Lower leg skin (tissue), 4 donors: ENCODE data around the gene GRK2. TPM values are rescaled to one million over a fixed set of nuclear protein-coding genes. Genes with fewer than 3 reads are reported as not detected.

Experiments used
- DNase-seq, 2 donors: peaks; one replicate each; pipeline ENCODE4 v3.0.0-alpha.2; 2019; ENCODE audit warnings: low spot score in 2 of 2
- H3K4me3 ChIP-seq: fragments of 200-600 bp; sonication (generic); 2 replicates; pipeline ENCODE4 v1.5.1; 2017; ENCODE audit warnings: mild to moderate bottlenecking, low read depth; ENCODE audit not compliant: poor library complexity, severe bottlenecking
- CTCF ChIP-seq, 3 donors: fragments of 450-650 bp; IDR thresholded peaks; one replicate each; pipeline ENCODE4 v1.5.1; 2016; ENCODE audit warnings: antibody characterized with exemption in 3 of 3, mild to moderate bottlenecking in 3 of 3, moderate library complexity in 2 of 3
- POLR2A ChIP-seq, 2 donors: fragments of 450-650 bp; IDR thresholded peaks; one replicate each; pipeline ENCODE4 v1.6.1; 2016 to 2017; ENCODE audit warnings: antibody characterized with exemption in 2 of 2, mild to moderate bottlenecking in 1 of 2, moderate library complexity in 1 of 2
- WGBS, 2 donors: methylation state at CpG; one replicate each; pipeline ENCODE4 v1.1.5; 2018; 5-methylcytosine and 5-hydroxymethylcytosine counted together
- intact Hi-C: fragments of 100-400 bp; cut with DNase I; formaldehyde crosslinking; loops from one replicate; pipeline ENCODE4 v1.15.0; 2023; ENCODE audit warnings: low total_unique reads
- total RNA-seq, 4 donors: library from RNA; depleted of rRNA; stranded (reverse); fragments of >200 nt; gene quantifications; one replicate each; pipeline ENCODE4 v1.1.0, GENCODE V29; 2016

The GRK2 gene
- total RNA-seq, 4 donors from 2014 or later, result 81.1 to 127 (median 114) TPM

GRCh38 chr11:67267188-67268080, 1.2 kb downstream of the GRK2 start:
- TF ChIP-seq POLR2A (IDR thresholded peaks at IDR 0.05), result no peak
- TF ChIP-seq CTCF (IDR thresholded peaks at IDR 0.05), result no peak
- no peak for DNase-seq
- intact Hi-C loops, result no loop called here
- H3K4me3 ChIP-seq, result peak overlapping the region; percentile 89
- 6 to 13% methylated on average over 29 to 30 of the region's 30 CpGs for WGBS, 2 donors

DNA sequence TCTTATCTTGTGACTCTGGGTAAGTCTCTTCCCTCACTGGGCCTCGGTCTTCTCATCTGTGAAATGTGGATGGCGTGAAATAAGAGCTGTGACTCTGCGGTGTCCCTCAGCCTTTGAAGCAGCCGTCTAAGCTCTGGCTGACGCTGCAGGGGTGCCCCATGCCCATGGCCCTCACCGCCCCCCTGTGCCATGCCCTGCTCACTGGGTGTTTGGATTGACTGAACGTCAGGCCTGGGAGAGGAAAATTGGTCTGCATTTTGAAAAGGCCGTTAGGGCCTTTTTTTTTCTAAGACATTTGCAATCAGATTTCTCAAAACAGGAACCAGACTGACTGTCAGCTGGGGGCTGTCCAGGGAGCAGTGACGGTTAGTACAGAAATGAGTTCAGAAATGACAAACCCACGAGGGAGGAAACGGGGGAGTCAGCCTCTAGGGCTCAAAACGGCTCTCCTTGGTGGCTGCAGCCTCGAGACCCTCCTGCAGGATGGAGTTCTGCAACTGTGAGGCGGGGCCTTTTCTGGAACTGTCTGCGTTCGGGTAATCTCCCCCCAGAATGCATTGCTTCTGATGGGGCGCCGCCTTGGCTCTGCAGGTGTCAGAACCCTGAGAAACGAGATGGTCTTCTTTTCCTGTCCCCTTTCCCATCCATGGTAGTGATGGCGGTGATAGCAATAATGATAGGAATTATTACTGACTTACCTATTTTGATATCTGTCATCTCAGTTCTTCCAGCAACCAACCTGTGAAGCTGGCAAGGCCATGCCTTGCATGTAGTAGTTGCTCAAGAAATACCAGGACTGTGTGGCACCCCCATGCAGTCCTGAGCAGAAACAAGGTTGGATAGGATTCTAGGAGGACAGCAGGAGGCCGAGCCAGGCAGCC, 2.0 kb downstream of the GRK2 start:
- no peak overlapping the region for H3K4me3 ChIP-seq
- TF ChIP-seq POLR2A (IDR thresholded peaks at IDR 0.05) (no peak), CTCF (IDR thresholded peaks at IDR 0.05) (no peak)
- DNase-seq, result no peak
- intact Hi-C loops, result no loop called here
- 43 to 44% methylated on average over 18 to 21 of the region's 21 CpGs for WGBS, 2 donors

DNA sequence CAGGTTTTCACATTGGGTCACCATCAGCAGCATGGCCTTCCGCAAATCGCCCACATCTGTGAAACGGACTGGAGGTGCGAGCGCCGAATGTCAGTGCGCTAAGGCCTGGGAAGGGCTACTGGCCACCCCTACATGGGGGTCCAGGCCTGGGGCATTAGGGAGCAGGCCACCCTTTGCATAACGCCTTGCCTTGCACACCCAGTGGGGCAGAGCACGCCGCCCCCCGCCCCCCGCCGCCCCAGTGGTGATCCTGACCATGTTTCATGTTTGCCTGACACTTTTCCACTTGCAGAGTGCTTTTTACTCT, 2.6 kb downstream of the GRK2 start:
- intact Hi-C loops, result no loop called here
- no peak overlapping the region for H3K4me3 ChIP-seq
- TF ChIP-seq POLR2A (IDR thresholded peaks at IDR 0.05) (no peak), CTCF (IDR thresholded peaks at IDR 0.05) (no peak)
- DNase-seq, result no peak
- 72 to 85% methylated on average over 13 of the region's 13 CpGs for WGBS, 2 donors

DNA sequence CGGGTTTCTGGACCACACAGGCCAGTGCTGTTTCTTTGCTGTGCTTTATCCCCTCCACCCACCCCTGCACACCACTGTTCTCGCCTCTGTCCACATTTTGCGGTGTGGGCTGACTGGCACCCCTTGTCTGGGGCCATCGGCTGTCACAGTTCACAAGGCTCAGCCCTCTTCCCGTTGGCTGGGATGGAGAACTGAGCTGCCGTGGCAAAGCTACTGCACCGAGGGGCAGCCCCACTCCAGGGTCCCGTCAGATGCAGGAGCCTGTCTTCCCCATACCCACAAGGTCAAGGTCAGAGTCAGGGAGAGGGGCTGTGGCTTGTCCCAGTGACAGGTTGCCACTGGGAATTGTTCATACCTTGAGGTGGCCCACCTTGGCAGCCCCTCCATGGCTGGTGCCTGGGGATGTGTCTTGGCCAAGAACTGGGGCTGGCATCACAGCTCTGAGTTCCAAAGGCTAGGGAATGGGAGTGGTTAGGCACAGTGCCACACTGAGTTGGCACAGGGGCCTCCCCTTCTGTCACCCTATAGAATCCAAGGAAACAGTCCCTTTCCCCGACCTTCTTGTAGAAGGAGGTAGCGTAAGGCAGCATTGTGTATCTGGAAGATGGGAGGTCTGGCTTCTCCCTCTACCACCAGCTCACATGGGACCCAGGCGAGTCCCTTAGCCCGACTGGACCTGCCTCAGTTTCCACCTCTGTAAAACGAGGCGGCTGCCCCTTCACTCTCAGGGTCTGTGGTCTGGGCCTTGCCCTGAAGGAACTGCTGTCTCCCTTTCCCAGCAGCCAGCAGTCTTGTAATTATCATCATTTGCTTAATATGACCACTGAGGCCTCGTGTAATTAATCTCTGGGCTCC, 3.4 kb downstream of the GRK2 start:
- WGBS, 2 donors, result 28 to 36% methylated on average over 15 of the region's 15 CpGs
- H3K4me3 ChIP-seq, result no peak overlapping the region
- TF ChIP-seq CTCF (IDR thresholded peaks at IDR 0.05), result no peak
- no peak for DNase-seq
- intact Hi-C loops, result no loop called here
